Smooth muscle cell (in vitro differentiated cells): Measurements from ENCODE around the gene KCND3. TPM values are rescaled to one million over a fixed set of nuclear protein-coding genes. Genes with fewer than 3 reads are reported as not detected.

Experiments
- DNase-seq: peaks from one replicate; lab custom pipeline; 2025; ENCODE audit not compliant: unreplicated experiment; lab: John Stamatoyannopoulos, UW
- H2AFZ ChIP-seq: fragments of 200-600 bp; sonication (generic); 2 replicates; pipeline ENCODE4 v1.6.0; 2016; ENCODE audit warnings: antibody characterized with exemption, low read depth, mild to moderate bottlenecking
- H3F3A ChIP-seq: fragments of 200-600 bp; sonication (generic); 2 replicates; pipeline ENCODE4 v1.6.0; 2017; ENCODE audit warnings: antibody characterized with exemption, low read depth
- H3K27ac ChIP-seq: fragments of 200-600 bp; sonication (generic); 2 replicates; pipeline ENCODE4 v1.5.1; 2016; ENCODE audit warnings: low read depth, mild to moderate bottlenecking
- H3K27me3 ChIP-seq: fragments of 200-600 bp; sonication (generic); 2 replicates; pipeline ENCODE4 v1.6.1; 2016; ENCODE audit warnings: low read depth, mild to moderate bottlenecking
- H3K36me3 ChIP-seq: fragments of 200-600 bp; sonication (generic); 2 replicates; pipeline ENCODE4 v1.5.1; 2016; ENCODE audit warnings: low read depth
- H3K4me1 ChIP-seq: fragments of 200-600 bp; sonication (generic); 2 replicates; pipeline ENCODE4 v1.5.1; 2016; ENCODE audit warnings: low read depth
- H3K4me2 ChIP-seq: fragments of 200-600 bp; sonication (generic); 2 replicates; pipeline ENCODE4 v1.6.0; 2016; ENCODE audit warnings: mild to moderate bottlenecking
- H3K4me3 ChIP-seq: fragments of 200-600 bp; sonication (generic); 2 replicates; pipeline ENCODE4 v1.5.1; 2016; ENCODE audit warnings: mild to moderate bottlenecking
- H3K79me2 ChIP-seq: fragments of 200-600 bp; sonication (generic); 2 replicates; pipeline ENCODE4 v1.6.0; 2016; ENCODE audit warnings: low read depth, mild to moderate bottlenecking
- H3K9ac ChIP-seq: fragments of 200-600 bp; sonication (generic); 2 replicates; pipeline ENCODE4 v1.6.0; 2016; ENCODE audit warnings: low read depth
- H3K9me3 ChIP-seq: fragments of 200-600 bp; sonication (generic); replicated peaks from 2 replicates; pipeline ENCODE4 v1.5.1; 2016; ENCODE audit warnings: low read depth
- H4K20me1 ChIP-seq: fragments of 200-600 bp; sonication (generic); 2 replicates; pipeline ENCODE4 v1.6.0; 2016; ENCODE audit warnings: low read depth
- CTCF ChIP-seq: fragments of 200-600 bp; sonication (generic); IDR thresholded peaks from 2 replicates; pipeline ENCODE4 v1.5.1; 2017; ENCODE audit warnings: borderline replicate concordance, mild to moderate bottlenecking, antibody characterized with exemption; ENCODE audit not compliant: insufficient read depth, poor library complexity, severe bottlenecking
- WGBS: methylation state at CpG from one replicate; pipeline ENCODE4 v1.1.7; 2016; ENCODE audit warnings: low lambda C conversion rate; 5-methylcytosine and 5-hydroxymethylcytosine counted together
- polyA plus RNA-seq: library from polyadenylated mRNA; unstranded; fragments of >200 nt; fragmentation: Nextera tagmentation; extraction: Ambion mirVana; gene quantifications from 2 replicates; pipeline ENCODE4 v1.2.1, GENCODE V29; 2016
- total RNA-seq: library from RNA; depleted of rRNA; stranded (reverse); fragments of >200 nt; gene quantifications from 2 replicates; pipeline ENCODE4 v1.2.3, GENCODE V29; 2014

Gene KCND3
- total and polyA plus RNA-seq, 2 experiments from 2014 or later = 0.97 to 2.2 TPM

GRCh38 chr1:111776861-111777260 is 212.6 kb downstream of the KCND3 start:
- Histone ChIP-seq H3K36me3 (no peaks in the 10 kb centered on the region), H3K4me2 (no peak overlapping the region), H3K79me2 (no peaks in the 10 kb centered on the region), H2AFZ (no peak overlapping the region), H3K9ac (no peak overlapping the region), H3K9me3 (no peaks in the 10 kb centered on the region), H3K4me1 (no peaks in the 10 kb centered on the region), H3K4me3 (no peak overlapping the region), H4K20me1 (no peaks in the 10 kb centered on the region), H3K27ac (no peak overlapping the region), H3K27me3 (no peaks in the 10 kb centered on the region), H3F3A (no peaks in the 10 kb centered on the region)
- TF ChIP-seq CTCF = no peak
- WGBS = 93% methylated on average over 8 of the region's 8 CpGs
- DNase-seq = no peak

DNA sequence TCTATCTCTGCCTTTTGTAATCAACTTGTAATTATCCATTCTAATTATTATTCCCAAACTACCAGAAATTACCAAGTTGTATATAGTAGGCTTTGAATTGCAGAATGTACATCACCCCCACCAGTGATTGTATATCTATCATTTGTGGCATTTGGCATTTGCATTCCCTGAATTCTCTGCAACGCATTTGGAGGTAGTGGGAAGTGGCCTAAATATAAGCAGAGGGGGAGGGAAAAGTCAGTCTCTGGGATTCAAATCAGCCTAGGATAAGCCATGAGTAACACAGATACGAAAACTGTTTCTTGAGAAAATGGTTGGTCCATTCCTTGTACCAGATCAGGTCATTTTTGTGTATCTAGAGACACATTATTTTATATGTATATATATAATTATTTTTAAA is 213.1 kb downstream of the KCND3 start:
- WGBS = 32% methylated on average over 2 of the region's 2 CpGs
- Histone ChIP-seq H3K79me2 (no peaks in the 10 kb centered on the region), H3K9ac (no peak overlapping the region), H4K20me1 (no peaks in the 10 kb centered on the region), H2AFZ (no peak overlapping the region), H3K27ac (no peak overlapping the region), H3K36me3 (no peaks in the 10 kb centered on the region), H3K4me1 (no peaks in the 10 kb centered on the region), H3K4me2 (no peak overlapping the region), H3K27me3 (no peaks in the 10 kb centered on the region), H3K9me3 (no peaks in the 10 kb centered on the region), H3F3A (no peaks in the 10 kb centered on the region), H3K4me3 (no peak overlapping the region)
- DNase-seq = no peak
- TF ChIP-seq CTCF = no peak

- Histone ChIP-seq H3K9ac (no peak overlapping the region), H3F3A (no peaks in the 10 kb centered on the region), H3K4me1 (no peaks in the 10 kb centered on the region), H3K27ac (no peak overlapping the region), H3K4me2 (no peak overlapping the region), H3K9me3 (no peaks in the 10 kb centered on the region), H3K79me2 (no peaks in the 10 kb centered on the region), H3K36me3 (no peaks in the 10 kb centered on the region), H4K20me1 (no peaks in the 10 kb centered on the region), H2AFZ (no peak overlapping the region), H3K4me3 (no peak overlapping the region), H3K27me3 (no peaks in the 10 kb centered on the region)
- 71% methylated on average over 9 of the region's 9 CpGs for WGBS
- TF ChIP-seq CTCF = no peak
- DNase-seq = no peak
Measured at GRCh38 chr1:111775966-111776365, 213.5 kb downstream of the KCND3 start.

GRCh38 chr1:111770916-111771315 is 218.6 kb downstream of the KCND3 start:
- H3K9me3 ChIP-seq = no peaks in the 10 kb centered on the region
- H2AFZ ChIP-seq = no peak overlapping the region
- no peak overlapping the region for H3K27ac ChIP-seq
- H3K9ac ChIP-seq = no peak overlapping the region
- no peaks in the 10 kb centered on the region for H3K4me1 ChIP-seq
- no peak for DNase-seq
- H3K36me3 ChIP-seq = peaks cover 4% of the 10 kb centered on the region
- H3K4me3 ChIP-seq = no peak overlapping the region
- TF ChIP-seq CTCF = no peak
- 82% methylated on average over 4 of the region's 4 CpGs for WGBS
- no peaks in the 10 kb centered on the region for H3K79me2 ChIP-seq
- H3K4me2 ChIP-seq = no peak overlapping the region
- no peaks in the 10 kb centered on the region for H4K20me1 ChIP-seq
- H3F3A ChIP-seq = no peaks in the 10 kb centered on the region
- H3K27me3 ChIP-seq = no peaks in the 10 kb centered on the region
